Measurements from ENCODE around the gene IL17REL. TPM values are rescaled to one million over a fixed set of nuclear protein-coding genes. Genes with fewer than 3 reads are reported as not detected.

Gene IL17REL
- total and polyA plus RNA-seq, 10 of the 15 experiments (the other 5 are each of a cell fraction or from before 2014, with no cell fraction given) = 0.03 TPM; not detected in 9

- Histone ChIP-seq H3K27me3 (replicated peaks in 1 of 2; ENCODE audit: control insufficient read depth in 2 of 2, insufficient read depth in 2 of 2, low read length in 1 of 2) (no peaks in the 10 kb centered on the region), H3K4me1 (ENCODE audit: control insufficient read depth, insufficient read depth, low read length) (peaks cover 16% of the 10 kb centered on the region), H3K27ac (ENCODE audit: control insufficient read depth, insufficient read depth) (peak overlapping the region; percentile 53), H3K36me3 (ENCODE audit: control insufficient read depth in 2 of 2, insufficient read depth in 2 of 2, low read length in 1 of 2) (peaks cover 7 to 10% of the 10 kb centered on the region in 2 experiments), H3K9me3 (replicated peaks; ENCODE audit: control insufficient read depth, insufficient read depth, low read length) (no peaks in the 10 kb centered on the region), H3K4me2 (ENCODE audit: control insufficient read depth, insufficient read depth) (peak overlapping the region; percentile 99), H3K9ac (ENCODE audit: control insufficient read depth, insufficient read depth, low read length) (peak overlapping the region; percentile 78), H3K79me2 (ENCODE audit: control insufficient read depth, insufficient read depth, low read length) (peaks cover 38% of the 10 kb centered on the region), H3K4me3 (peak overlapping the region; percentile 80), H2AFZ (ENCODE audit: control insufficient read depth, low read depth, low read length) (peak overlapping the region; percentile 77), H4K20me1 (ENCODE audit: control insufficient read depth, insufficient read depth) (no peaks in the 10 kb centered on the region; the same call in 1 of the 2 replicates)
- ChIA-PET SMC1A (ENCODE audit: uncharacterized antibody, unreplicated experiment) (interaction anchor here (0.6 kb wide), 1 partner anchor 282 kb away, joined by 4 read pairs; no protein-coding TSS in a partner anchor), CTCF (interaction anchor here (0.6 to 1.0 kb wide), 2 partner anchors 28 to 47 kb away, joined by 3 to 4 read pairs; no protein-coding TSS in a partner anchor), POLR2A (interaction anchor here (1.6 kb wide), 1 partner anchor 23 kb away, joined by 7 read pairs; no protein-coding TSS in a partner anchor), RAD21 (ENCODE audit: unreplicated experiment) (interaction anchor here (1.0 to 1.3 kb wide), 2 partner anchors 23 to 71 kb away, joined by 3 to 6 read pairs; no protein-coding TSS in a partner anchor)
- ATAC-seq = no peak
- BruUV-seq (replicated peaks) = no TSS peak
- in situ Hi-C loops (cut with MboI) = no loop called here
- TF ChIP-seq ZBTB40 (IDR thresholded peaks at IDR 0.05; ENCODE audit: borderline replicate concordance) (no peak), SIN3A (IDR thresholded peaks at IDR 0.05; ENCODE audit: low read depth, low read length) (no peak), ESRRA (IDR thresholded peaks at IDR 0.05; ENCODE audit: low read length) (no peak), SREBF1 (IDR thresholded peaks at IDR 0.05; ENCODE audit: low read length) (no peak)
- DNase-seq (ENCODE audit: low read depth, low spot score) = no peak
- 55% methylated on average over 29 of the region's 29 CpGs for WGBS (ENCODE audit: insufficient coverage, insufficient replicate concordance, low lambda C conversion rate, missing lambda C conversion rate)
- no peak for FAIRE-seq
- intact Hi-C loops (cut with micrococcal nuclease; ENCODE audit: unreplicated experiment) = no loop called here
Observed at GRCh38 chr22:49958931-49959781, 53.4 kb downstream of the IL17REL start.
